T-helper 2 cell (primary cell): Measurements from ENCODE around the gene ADCK1.
"Not testable (repeated sequence)": the region's sequence is repeated elsewhere in the genome, so short reads cannot be mapped to it uniquely, and the experiment has no call there.

Experiments
- DNase-seq, 5 experiments: peaks; one replicate each; pipeline versions ENCODE4 v3.0.0 to v3.0.0-alpha.2; 2012 to 2022

ADCK1 gene

DNA sequence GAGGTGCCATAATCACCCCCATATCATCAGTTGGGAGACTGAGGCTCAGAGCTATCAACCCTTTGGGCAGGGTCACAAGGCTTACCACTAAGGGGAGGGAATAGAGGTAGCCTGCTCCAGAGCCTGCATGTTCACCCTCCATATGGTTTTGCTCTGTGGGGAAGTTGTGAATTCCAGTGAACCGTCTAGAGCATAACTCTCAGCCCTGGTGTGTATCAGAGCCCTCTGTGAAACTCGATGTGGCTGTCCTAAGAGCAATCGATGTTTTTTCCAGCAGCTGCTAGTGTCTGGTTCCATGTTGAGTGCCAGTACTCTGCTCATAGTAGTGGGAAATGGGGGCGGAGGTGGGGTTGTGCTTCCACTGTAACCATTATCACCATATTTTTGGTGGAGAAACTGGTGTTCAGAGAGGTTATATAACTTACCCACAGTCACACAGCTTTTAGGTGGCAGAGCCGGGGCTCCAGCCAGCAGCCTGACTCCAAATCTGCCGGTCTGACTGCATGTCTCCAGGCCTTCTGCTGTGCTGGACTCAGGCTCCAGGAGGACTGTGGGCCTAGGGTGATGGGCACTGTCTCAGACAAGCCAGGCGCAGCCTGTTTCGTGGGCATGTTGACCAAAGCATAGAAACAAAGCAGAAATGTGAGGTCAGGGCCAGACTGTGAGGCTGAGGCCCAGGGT lies 104.2 kb downstream of the ADCK1 start:
- no peak for DNase-seq

DNA sequence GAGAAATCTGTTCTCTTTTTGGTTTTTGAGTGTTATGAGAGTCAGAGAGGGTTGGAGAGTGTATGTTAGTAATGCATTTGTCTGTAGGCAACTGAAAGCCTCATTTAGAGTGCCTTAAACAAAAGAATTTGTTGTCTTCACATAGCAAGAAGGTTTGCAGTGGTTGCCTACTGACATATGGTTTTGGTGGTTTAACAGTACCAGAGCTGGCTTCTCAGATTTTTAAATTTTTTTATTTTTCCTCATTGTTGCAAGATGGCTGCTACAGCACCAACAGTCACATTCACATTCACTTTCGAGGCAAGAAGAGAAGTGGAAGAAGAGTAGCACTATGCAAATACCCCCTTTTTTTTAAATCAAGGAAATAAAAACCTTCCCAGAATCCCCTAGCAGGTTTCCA lies 106.5 kb downstream of the ADCK1 start:
- no peak for DNase-seq

DNA sequence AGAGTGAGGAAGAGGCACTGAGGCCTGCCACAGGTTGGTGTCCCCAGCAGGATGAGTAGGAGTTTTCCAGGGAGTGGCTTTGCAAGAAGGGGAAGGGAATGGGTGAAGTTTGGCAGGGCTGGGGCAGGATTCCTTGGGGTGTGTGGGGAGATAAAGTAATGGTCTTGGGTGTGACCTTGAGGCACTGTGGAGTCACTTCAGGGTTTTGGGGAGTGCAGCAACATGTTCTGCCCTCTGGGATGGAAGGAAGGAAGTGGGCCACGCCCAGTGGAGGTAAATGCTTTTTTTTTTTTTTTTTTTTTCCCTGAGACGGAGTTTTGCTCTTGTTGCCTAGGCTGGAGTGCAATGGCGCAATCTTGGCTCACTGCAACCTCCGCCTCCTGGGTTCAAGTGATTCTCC lies 108.9 kb downstream of the ADCK1 start:
- no peak for DNase-seq

DNA sequence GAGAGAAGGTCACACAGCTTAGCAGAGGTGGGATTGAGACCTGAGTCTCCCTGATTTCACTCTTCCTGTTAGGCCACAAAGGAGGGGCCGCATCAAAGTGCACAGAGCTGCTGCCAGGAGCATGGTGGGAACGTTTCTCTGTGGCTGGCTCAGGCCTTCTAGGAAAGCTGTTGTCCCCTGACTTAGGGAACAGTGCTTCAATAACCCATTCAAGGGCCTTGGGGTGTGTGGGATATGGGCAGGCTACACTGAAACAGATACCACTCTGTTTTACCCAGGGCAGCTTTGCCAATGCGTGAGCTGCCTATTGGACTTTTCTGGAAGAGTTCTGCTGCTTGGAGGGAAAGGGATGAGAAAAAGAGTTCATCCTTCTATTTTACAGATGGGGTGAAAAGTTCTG lies 110.0 kb downstream of the ADCK1 start:
- no peak for DNase-seq

DNA sequence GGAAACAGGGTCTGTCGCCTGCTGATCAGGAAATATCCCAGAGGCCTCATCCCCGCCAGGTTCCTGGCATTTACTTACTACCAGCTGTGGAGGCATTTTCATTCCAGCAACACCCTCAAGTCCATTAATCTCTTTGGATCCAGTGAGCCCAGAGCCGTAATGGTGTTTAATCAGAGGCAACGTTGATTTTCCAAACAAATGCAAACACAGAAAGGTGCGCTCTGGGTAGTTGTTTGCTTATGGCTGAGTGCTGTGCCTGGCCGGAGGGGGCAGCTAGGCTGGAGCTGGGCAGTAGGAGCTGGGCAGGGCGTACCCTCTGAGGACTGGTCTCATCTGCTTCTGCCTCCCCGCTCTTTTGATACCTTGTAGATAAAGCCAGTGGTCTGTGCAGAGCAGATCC lies 110.6 kb downstream of the ADCK1 start:
- DNase-seq: no peak

DNA sequence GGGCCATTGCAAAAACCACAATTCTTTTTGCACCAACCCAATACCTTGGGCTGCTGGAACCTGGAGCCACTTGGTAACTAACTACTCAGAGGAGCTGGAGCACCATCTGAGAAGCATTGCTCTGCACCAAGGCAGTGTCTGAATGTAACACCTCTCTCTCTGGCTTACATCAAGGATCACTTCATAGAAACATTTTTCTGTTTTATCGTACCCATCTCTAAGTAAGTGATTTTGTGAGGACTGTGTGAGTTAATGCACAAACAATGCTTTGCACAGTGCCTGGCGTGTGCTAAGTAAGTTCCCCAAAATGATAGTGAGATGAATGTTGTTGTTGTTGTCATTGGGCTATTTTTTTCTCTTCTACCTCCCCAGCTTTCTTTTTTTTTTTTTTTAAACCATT lies 111.4 kb downstream of the ADCK1 start:
- DNase-seq: no peak

DNA sequence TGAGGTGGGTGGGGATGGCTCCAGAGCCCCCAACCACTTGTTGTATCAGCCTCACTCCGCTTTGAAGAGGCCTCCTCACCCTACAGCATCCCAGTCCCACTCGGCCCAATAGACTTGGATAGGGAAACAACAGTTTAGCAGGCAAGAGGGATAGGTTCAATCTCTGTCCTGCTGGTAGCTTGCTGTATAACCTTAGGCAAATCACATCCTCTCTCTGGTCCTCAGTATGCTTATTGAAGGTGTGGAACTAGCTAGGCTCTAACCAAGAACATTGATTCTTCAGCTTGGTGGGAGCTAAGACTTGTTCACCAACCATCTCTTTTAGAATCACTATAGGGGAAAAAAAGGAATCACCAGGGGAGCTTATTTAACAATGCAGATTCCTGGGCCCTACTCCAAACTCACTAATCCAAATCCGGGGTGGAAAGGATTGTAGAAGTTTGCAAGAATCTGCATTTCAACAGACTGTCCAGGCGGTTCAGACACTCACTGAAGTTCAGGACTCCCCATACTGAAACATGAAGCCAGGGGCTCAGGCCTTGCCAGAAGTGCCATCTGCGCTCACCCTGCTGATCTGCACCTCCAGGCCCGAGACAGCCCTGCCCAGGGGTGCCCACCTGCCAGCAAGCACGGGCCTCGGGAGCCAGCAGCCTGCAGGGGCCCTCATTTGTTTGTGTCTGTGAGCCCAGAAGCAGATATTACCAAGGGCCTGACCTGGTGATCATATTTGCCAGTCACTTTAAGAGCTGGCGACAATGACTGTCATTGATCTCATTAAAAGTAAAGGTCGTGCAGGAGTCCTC lies 113.0 kb downstream of the ADCK1 start:
- no peak for DNase-seq

DNA sequence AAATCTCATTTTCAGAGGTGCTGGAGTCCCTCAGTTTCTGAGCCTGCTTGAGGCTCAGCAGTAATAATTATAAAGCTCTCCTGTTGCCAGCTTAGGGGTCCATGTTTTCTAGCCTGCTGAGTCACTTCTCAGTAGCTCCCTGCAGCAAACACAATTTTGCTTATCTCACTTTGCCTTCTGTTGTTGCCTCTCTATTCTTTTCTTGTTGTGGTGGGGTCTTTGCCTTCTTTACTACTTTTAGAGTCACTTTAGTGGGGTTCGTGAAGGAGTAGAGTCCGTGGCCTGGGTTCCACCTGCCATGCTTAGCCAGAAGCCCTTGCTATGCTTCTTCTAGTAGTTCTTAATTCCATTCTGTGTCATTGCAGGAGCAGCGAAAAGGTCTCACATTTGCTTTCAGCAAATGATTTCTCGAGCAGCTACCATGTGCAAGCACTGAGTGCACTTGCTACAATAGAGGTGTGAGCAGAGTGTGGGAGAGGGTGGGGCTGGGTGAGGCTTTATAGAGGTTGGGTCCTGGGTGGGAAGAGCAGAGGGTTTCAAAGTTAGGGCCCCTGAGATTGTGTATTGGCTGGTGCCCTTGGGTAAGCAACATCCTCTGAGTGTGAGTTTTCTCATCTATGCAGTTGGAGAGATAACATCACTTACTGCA lies 114.3 kb downstream of the ADCK1 start:
- DNase-seq: no peak

DNA sequence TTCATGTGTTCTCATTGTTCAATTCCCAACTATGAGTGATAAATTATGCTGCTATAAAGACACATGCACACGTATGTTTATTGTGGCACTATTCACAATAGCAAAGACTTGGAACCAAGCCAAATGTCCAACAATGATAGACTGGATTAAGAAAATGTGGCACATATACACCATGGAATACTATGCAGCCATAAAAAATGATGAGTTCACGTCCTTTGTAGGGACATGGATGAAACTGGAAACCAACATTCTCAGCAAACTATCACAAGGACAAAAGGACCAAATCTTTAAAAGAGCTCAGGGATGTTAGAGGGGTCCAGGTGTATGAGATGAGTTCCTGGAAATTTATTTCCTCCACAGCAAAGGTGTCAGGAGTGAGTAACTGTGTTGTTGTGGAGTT lies 115.5 kb downstream of the ADCK1 start:
- DNase-seq: not testable (repeated sequence)

DNA sequence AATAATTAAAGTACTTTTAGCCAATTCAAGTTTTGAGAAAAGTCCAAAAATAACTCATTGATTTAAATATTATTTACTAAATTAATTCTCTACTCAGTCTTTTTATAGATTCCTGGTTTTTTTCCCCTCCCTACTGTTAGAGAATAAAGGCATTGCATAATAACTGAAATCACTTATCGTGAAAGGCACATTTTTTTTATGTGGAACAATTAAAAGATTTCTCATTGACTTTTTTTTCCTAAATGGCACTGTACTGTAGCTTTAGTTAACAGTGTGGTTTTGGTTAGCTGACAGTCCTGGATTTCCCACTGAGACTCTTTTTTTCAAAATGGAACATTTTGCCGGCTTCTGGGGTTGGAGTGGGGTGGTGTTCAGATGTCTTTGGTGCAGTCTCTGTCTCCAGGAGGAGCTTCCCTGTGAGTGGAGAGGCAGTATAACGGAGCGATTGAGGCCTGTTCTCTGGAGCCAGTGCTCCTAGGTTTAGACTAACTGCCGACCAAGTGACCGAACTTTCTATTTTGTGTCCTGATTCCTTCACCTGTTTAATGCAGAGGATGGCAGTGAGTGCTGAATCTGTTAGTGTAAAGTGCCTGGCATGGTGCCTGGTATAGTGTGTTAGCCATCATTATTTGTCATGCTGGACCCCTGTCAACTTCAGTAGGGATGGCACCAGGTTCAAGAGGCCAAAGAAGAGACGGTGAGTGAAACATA lies 117.7 kb downstream of the ADCK1 start:
- DNase-seq: no peak

DNA sequence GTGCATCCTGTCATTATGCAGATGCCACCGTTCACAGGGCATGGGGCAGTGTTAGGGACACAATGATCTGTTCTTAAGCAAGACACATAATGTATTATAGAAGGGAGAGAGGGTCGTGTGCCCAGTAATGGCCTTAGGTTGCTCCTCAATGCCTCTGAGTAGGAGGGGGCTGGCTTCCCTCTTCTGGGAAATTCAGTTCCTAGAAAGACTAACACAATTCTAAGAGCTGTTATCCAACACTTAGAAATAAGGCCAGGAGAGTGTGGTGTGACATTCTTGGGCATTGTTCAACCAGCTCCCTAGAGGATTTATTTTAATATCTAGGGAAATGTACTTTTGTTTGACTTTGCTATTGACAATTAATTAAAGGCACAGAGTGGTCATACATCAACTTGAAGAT lies 118.5 kb downstream of the ADCK1 start:
- DNase-seq: no peak

DNA sequence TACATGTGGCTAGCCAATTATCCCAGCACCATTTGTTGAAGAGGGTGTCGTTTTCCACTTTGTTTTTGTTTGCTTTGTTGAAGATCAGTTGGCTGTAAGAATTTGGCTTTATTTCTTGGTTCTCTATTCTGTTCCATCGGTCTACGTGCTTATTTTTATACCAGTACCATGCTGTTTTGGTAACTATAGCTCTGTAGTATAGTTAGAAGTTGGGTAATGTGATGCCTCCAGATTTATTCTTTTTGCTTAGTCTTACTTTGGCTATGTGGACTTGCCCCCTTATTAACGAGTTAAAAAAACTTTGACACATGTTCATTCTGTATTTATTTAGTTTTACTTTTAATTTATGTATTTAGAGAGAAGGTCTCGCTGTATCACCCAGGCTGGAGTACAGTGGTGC lies 120.4 kb downstream of the ADCK1 start:
- no peak for DNase-seq

DNA sequence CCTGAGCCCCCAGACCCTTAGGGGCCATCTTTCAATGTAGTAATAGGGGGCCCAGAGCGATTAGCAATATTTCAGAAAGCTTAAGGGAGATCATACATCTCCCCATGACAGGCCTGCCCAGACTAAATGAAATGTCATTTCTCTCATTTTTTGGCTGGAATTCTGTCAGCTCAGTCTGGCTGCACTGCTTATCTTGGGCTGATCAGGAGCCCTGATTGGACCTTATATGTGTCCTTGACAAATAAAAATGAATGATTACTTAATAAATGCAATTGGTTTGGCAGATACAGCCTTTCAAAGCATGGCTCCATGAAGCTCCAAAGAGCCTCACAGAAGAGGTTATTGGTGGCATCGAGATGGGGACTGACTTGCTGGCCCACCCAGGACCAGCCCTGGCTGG lies 121.9 kb downstream of the ADCK1 start:
- DNase-seq: no peak

DNA sequence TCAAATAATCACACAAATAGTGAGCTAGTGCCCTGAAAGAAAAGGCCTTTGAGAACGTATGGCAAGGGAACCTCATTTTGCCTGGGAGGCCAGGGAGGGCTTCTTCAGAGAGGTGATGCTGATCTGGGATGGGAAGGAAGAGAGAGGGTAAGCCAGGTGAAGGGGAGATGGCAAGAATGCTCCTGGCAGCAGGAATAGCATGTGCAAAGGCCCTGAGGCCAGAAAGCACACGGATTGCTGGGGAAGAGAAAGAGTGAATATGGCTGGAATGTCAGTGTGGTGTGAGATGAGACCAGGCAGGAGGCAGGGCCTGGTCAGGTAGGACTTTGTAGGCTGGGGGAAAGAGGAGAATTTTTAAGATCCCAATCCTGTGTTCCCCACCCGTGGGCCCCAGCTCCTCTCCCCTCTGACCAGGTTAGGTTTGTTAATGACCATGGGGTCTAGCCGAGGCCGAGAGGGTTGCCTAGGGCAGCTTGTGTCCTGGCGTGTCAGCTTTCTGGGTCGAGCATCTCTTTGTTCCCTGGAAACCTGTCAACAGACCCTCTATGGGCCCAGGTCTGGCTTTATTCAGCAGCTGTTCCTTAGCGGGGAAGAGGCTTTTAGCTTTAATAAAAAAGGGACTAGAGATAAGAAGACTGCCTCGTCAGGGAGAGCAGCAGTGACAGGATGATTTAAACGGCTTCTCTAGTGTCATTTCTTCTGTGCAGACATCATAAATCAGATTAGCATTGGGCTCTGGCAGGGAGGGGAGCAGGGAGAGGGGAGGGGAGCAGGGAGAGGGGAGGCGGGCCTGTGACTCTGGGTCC lies 123.4 kb downstream of the ADCK1 start:
- DNase-seq: no peak

DNA sequence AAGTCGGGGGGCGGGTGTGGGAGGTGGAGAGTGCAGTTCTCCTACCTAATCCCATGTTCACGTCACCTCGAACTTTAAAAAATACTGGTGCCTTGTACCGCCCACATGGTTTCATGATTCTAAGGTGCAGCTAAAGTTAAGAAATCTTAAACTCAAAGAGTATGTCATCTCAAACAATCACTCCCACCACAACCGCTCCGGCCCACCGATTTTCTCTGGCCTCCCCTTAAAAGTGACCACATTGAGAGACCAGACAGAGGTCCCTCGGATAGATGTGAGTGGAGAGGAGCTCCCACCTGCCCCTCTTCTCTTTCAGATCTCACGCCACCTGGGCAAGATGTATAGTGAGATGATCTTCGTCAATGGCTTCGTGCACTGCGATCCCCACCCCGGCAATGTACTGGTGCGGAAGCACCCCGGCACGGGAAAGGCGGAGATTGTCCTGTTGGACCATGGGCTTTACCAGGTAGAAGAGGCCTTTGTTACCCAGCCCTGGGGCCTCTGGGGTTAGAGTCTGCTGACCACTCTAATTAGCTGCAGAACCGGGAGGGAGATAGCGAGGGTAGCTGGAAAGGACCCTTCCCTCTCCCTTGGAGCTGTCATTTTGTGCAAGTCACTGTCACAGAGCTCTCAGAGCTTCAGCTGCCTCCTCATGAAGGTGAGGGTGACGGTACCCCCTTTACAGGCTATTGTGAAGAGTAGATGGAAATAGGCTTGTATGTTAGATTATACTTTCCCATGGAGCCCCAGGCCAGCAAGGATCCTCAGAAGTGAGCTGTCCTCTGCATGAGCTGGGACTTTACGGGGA lies 124.4 kb downstream of the ADCK1 start:
- no peak for DNase-seq

DNA sequence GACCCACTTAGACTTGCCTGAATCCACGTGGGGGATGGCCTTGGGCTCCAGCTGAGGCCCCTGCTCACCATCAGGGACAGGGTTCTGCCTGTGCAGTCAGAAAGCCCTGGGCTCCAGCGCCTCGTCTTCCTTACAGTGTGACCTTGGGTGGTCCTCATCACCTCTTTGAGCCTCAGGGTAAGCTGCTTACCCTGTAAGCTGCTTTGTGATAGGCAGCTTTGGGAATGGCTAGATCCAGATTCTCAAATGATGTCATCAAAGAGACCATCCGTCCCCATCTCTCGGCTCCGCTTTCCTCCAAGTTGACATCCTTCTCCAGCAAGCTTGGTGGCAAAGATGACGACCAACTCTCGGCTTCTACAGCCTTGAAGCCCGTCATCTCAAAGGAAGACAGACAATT lies 127.0 kb downstream of the ADCK1 start:
- no peak for DNase-seq

DNA sequence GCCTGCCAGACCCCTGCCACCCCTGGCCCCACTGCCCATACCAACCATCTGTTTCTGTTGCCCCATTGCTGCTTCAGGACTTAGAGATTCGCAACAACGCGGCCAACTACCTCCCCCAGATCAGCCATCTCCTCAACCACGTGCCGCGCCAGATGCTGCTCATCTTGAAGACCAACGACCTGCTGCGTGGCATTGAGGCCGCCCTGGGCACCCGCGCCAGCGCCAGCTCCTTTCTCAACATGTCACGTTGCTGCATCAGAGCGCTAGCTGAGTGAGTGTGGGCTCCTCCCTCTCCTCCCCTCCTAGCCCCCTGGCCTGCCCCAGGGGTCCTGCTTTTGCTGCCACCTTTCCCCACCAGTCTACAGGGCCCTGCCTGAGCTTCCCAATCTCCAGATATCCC lies 131.5 kb downstream of the ADCK1 start:
- DNase-seq: no peak

DNA sequence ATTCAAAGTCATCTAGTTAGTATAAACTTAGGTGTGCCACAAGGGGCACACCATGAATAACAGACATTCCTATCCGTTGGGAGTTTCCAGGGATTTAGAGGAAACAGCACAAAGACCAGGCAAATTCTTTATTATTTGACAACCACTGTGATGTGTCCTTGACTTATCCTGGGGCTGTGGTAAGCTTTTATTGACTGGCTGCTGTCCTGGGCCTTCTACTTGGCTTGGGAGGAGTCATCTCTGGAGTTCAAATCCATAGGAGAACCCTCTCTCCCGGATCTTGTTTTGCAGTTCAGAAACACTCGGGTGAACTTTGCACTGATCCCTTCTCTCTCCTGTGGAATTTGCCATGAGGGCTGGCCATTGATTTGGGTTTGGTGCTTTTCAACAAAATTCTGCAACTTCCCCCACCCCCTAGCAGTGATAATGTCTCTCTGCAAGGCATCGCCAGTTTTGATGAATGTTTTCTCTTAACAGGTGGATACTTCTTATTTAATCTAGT lies 136.3 kb downstream of the ADCK1 start:
- no peak for DNase-seq

DNA sequence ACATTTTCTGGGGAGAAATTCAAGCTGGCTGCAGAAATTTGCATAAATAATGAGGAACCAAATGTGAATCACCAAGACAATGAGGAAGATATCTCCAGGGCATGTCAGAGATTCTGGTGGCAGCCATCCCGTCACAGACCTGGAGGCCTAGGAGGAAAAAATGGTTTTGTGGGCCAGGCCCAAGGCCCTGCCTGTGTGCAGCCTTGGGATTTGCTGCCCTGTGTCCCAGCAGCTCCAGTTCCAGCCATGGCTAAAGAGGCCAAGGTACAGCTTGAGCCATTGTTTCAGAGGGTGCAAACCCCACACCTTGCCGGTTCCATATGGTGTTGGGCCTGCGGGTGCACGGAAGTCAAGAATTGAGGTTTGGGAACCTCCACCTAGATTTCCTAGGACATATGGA lies 147.5 kb downstream of the ADCK1 start:
- DNase-seq: no peak

DNA sequence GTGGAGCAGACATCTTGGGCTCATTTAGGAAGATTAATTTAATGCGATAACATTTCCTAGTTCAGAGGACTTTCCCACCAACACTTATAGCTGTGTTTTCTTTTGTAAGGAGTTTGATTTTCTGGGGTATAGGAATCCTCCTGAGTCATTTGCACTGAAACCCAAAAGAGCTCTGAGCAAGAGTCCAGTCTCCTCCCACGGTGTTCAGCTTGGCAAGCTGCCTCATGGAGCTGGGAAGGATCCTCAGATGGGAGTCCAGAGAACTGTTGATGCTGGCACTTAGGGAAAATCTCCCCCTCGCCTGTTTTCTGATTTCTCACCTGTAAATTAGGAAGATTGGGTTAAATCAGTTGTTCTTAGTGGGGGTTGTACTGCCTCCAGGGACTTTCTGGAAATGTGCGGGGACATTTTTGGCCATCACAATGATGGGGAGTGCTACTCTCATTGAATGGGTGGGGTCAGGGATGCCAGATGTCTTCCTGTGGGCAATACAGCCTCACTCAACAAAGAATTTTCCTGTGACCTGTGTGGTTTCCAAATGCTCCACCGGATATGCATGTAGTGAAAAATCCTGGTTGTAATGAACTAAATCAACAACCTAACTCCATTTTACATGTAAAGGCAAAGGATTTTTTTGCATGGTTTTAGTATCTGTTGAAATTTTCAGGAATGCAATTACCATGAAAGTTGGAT lies 150.6 kb downstream of the ADCK1 start:
- no peak for DNase-seq
